HG03432 (cell line): ENCODE data around the gene CFL2.

Source experiments
- ATAC-seq: cut with Tn5 transposase; IDR thresholded peaks from one replicate; pipeline ENCODE4 v1.9.1; 2021; ENCODE audit warnings: mild to moderate bottlenecking, moderate library complexity; ENCODE audit not compliant: unreplicated experiment

Gene CFL2

DNA sequence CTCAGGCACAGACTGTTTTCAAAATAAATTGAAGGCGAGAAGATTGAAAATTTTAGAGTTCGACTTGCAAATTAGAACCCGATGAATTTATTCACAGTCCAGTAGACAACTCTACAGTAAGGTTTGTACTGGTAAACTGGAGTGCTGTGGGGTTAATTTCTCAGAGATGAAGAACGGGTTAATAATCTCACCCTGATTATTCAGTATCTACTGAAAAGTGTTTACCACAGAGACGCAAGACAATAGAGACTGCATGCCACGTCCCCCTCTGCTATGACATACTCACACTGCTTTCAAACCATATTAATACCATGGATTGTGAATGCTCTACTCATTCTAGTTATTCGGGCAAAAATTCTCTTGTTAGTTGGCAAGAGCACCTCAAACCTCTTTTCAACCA lies 36.1 kb downstream of the CFL2 start:
- no peak for ATAC-seq

DNA sequence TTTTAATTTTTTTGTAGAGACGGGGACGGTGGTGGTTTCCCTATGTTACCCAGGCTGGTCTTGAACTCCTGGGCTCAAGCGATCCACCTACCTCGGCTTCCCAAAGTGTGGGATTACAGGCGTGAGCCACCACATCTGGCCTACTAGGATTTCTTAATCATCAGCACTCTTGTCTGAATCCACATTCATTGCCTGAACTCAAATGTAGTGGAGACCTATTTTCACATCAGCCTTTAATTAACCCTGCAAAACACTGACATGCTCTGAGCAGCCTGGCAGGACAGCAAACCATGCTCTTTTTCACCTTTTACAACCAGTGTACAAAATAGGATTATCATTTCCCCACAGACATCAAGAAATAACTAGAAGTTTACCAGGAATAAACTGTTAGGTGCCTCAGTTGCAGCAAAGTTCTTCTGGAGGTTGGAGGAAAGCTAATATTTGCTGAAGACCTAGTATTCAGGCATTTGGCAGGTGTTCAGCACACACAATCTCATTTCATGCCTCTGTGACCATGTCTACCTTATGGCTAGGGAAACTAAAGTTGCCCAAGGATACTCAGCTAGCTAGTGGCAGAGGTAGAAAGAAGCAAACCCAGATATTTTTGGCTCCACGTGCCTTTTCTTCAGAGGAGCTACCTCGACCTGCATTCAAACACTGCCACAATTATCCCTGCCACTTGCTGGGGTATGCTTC lies 37.7 kb downstream of the CFL2 start:
- ATAC-seq = no peak

DNA sequence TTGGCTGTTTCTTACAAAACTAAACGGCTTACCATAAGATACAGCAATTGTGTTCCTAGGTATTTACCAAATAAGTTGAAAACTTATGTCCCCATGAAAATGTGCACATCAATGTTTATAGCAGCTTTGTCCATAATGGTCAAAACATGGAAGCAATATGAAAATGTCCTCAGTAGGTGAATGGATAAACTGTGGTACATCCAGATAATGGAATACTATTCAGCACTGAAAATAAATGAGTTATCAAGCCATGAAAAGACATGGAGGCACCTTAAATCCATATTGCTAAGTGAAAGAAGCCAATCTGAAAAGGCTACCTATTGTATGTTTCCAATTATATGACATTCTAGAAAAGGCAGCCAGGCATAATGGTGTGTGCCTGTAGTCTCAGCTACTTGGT lies 40.7 kb downstream of the CFL2 start:
- no peak for ATAC-seq

DNA sequence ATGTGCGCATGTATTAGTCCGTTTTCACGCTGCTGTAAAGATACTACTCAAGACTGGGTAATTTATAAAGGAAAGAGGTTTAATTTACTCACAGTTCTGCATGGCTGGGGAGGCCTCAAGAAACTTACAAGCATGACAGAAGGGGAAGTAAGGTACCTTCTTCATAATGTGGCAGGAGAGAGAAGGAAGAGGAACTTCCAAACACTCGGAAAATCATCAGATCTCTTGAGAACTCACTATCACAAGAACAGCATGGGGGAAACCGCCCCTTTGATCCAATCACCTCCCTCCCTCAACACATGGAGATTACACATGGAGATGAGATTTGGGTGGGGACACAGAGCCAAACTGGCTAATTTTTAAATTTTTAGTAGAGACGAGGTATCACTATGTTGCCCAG lies 42.7 kb downstream of the CFL2 start:
- ATAC-seq = no peak

DNA sequence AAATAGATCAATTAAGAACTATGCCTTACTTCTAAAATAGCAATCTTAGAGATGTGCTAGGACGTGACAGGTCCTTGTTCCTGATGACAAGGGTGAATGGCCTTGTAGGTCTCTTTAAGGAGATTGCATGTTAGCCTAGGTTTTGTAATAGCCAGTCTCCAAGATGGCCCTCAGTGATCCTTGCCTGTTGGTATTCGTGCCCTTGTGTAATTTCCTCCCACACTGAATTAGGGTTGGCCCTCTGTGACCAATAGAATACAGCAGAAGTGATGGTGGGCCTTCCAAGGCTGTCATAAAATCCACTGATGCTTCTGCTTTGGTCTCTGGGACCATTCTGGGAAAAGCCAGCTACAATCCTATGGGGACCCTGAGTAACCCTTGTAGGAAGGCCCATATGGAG lies 46.3 kb downstream of the CFL2 start:
- ATAC-seq = no peak

DNA sequence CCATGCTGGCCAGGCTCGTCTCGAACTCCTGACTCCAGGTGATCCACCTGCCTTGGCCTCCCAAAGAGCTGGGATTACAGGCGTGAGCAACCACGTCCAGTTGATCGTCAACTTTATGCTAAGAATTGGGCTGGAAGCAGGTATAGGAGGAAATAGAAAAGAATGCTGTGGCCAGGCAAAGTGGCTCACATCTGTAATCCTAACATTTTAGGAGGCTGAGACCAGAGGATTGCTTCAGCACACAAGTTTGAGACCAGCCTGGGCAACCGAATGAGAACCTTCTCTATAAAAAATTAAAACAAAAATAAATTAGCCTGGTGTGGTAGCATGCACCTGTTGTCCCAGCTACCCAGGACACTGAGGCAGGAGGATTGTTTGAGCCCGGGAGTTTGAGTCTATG lies 47.4 kb downstream of the CFL2 start:
- ATAC-seq = no peak

DNA sequence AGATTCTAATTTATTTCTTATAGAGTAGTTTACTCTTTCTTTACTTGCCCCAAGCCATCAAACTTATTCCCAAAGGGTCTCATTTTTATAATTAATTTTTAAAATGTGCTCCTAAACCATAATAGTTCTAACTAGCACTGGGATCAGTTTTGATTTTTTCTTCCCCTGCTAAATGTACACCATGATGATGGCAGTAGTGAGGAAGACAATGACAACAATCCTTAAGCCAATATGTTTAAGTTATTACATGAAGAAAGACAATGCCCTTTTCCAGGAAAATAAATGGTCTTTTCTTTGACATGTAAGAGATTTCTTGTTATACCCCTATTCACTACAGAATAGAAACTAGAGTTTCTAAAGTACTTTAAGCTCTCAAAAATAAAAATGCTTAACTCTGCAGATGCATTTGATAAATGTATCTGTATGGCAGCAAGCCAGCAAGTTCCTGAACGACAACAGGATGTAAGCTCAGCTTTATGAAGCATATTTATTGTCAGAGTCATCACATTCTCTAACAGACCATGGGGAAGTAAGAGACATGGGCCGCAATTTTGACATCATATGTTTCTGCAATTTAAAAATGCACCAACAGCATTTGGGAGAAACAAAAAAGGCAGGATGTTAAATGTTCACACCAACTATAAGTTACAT lies 48.5 kb downstream of the CFL2 start:
- no peak for ATAC-seq

DNA sequence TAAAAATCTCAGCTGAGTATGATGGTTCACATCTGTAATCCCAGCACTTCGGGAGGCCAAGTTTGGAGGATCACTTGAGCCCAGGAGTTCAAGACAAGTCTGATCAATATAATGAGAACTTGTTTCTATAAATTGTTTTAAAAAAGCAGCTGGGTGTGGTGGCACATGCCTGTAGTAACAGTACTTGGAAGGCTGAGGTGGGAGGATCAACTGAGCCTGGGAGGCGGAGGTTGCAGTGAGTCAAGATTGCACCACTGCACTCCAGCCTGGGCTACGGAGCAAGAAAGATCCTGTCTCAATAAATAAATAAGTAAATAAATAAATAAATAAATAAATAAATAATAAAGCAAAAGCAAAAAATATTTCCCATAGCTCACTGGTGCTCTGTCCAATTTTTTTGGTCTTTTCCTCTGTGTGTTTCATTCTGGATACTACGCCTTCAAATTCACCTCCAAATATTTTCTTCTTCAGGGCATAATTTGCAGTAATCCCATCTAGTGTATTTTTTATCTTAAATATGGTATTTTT lies 51.8 kb downstream of the CFL2 start:
- ATAC-seq = no peak

DNA sequence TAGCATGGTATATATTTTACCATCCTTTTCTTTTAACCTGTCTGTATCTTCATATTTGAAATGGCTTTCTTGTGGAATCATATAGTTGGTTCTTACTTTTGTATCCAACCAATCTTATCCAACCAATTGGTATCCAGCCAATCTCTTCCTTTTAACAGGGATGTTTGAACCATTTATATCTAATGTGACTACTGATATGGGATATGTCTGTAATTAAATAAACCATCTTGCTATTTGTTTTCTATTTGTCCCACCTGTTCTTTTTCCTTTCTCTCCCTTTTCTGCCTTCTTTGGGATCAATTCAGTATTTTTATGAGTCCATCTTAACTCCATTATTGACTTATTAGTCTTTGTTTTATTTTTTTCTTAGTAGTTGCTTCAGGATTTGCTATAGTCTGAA lies 53.6 kb downstream of the CFL2 start:
- ATAC-seq = no peak
